Activated naive CD4-positive, alpha-beta T cell treated with anti-CD3 and anti-CD28 coated beads, Interleukin-2, amount 50 U/mL, for 72 hours (primary cell): ENCODE results near the gene CACHD1. TPM values are rescaled to one million over a fixed set of nuclear protein-coding genes. Genes with fewer than 3 reads are reported as not detected.

Experiments used
- ATAC-seq, 2 donors: fragments of 150-1000 bp; cut with Tn5 transposase; 2 replicates each; pipeline ENCODE4 v1.10.0; 2021; ENCODE audit warnings: mild to moderate bottlenecking in 2 of 2, moderate library complexity in 2 of 2
- DNase-seq, 2 donors: peaks; one replicate each; pipeline ENCODE4 v3.0.0; 2021 to 2022; ENCODE audit warnings: low spot score in 2 of 2
- H3K27ac Mint-ChIP-seq, 2 donors: one replicate each; pipeline ENCODE4 v1.8.0; 2022; ENCODE audit warnings: mild to moderate bottlenecking in 2 of 2, mixed read lengths in 2 of 2
- H3K36me3 Mint-ChIP-seq, 2 donors: one replicate each; pipeline ENCODE4 v1.8.0; 2022; ENCODE audit warnings: mixed read lengths in 2 of 2
- H3K9me3 Mint-ChIP-seq, 2 donors: one replicate each; pipeline ENCODE4 v1.8.0; 2022; ENCODE audit warnings: mixed read lengths in 2 of 2
- total RNA-seq, 2 donors: library from RNA; stranded (reverse); gene quantifications; one replicate each; pipeline ENCODE4 v1.2.3, GENCODE V29; 2022

CACHD1 gene
- total RNA-seq, result 1 to 10 TPM; 1.1 to 1.6 TPM

- peaks cover 0 to 4% of the 10 kb centered on the region in 2 donors for H3K36me3 Mint-ChIP-seq
- ATAC-seq, result peak; percentile 86 to 87
- peak within 1 kb of the TSS in 1 of 2 donors; percentile 4 for H3K27ac Mint-ChIP-seq
Measured at GRCh38 chr1:64469977-64470664, at the start of gene CACHD1. Gene CACHD1 (plus strand): TSS chr1:64470129. CDS start chr1:64470745, 616 bp downstream.

GRCh38 chr1:64421377-64421776 lies 48.6 kb upstream of the CACHD1 start:
- no peak for ATAC-seq
- H3K9me3 Mint-ChIP-seq, result no peaks in the 10 kb centered on the region
- H3K36me3 Mint-ChIP-seq, result no peaks in the 10 kb centered on the region
- no peak for DNase-seq
- H3K27ac Mint-ChIP-seq, result no peak overlapping the region

More at GRCh38 chr1:64469977-64470664, at the start of gene CACHD1:
- H3K9me3 Mint-ChIP-seq, result no peaks in the 10 kb centered on the region
- DNase-seq, result peak; percentile 65 to 70

- Mint-ChIP-seq H3K36me3 (no peaks in the 10 kb centered on the region), H3K9me3 (no peaks in the 10 kb centered on the region), H3K27ac (no peak overlapping the region)
- no peak for ATAC-seq
- no peak for DNase-seq
Measured at GRCh38 chr1:64423526-64423925, 46.4 kb upstream of the CACHD1 start.

- Mint-ChIP-seq H3K9me3 (no peaks in the 10 kb centered on the region), H3K27ac (no peak overlapping the region), H3K36me3 (no peaks in the 10 kb centered on the region)
- DNase-seq (no peak), ATAC-seq (no peak)
Measured at GRCh38 chr1:64424412-64424811, 45.5 kb upstream of the CACHD1 start.

- H3K36me3 Mint-ChIP-seq, result no peaks in the 10 kb centered on the region
- no peak for ATAC-seq
- no peak for DNase-seq
Measured at GRCh38 chr1:64425521-64425920, 44.4 kb upstream of the CACHD1 start.

GRCh38 chr1:64426681-64427080 lies 43.2 kb upstream of the CACHD1 start:
- Mint-ChIP-seq H3K36me3 (no peaks in the 10 kb centered on the region), H3K9me3 (no peaks in the 10 kb centered on the region), H3K27ac (no peak overlapping the region)
- no peak for ATAC-seq
- no peak for DNase-seq

More at GRCh38 chr1:64425521-64425920, 44.4 kb upstream of the CACHD1 start:
- Mint-ChIP-seq H3K9me3 (no peaks in the 10 kb centered on the region), H3K27ac (no peak overlapping the region)

GRCh38 chr1:64427879-64428278 lies 42.0 kb upstream of the CACHD1 start:
- Mint-ChIP-seq H3K36me3 (no peaks in the 10 kb centered on the region), H3K27ac (no peak overlapping the region), H3K9me3 (no peaks in the 10 kb centered on the region)
- DNase-seq (no peak), ATAC-seq (no peak)

- H3K36me3 Mint-ChIP-seq, result no peaks in the 10 kb centered on the region
- no peak overlapping the region for H3K27ac Mint-ChIP-seq
Measured at GRCh38 chr1:64433308-64433707, 36.6 kb upstream of the CACHD1 start.

GRCh38 chr1:64433747-64434146 lies 36.2 kb upstream of the CACHD1 start:
- no peaks in the 10 kb centered on the region for H3K9me3 Mint-ChIP-seq
- no peak overlapping the region for H3K27ac Mint-ChIP-seq
- no peaks in the 10 kb centered on the region for H3K36me3 Mint-ChIP-seq
- no peak for ATAC-seq
- DNase-seq, result no peak

More at GRCh38 chr1:64433308-64433707, 36.6 kb upstream of the CACHD1 start:
- DNase-seq (no peak), ATAC-seq (no peak)
- no peaks in the 10 kb centered on the region for H3K9me3 Mint-ChIP-seq

GRCh38 chr1:64435000-64435399 lies 34.9 kb upstream of the CACHD1 start:
- DNase-seq, result no peak
- no peaks in the 10 kb centered on the region for H3K9me3 Mint-ChIP-seq
- no peaks in the 10 kb centered on the region for H3K36me3 Mint-ChIP-seq
- H3K27ac Mint-ChIP-seq, result peak overlapping the region in 1 of 2 donors; percentile 16
- no peak for ATAC-seq

GRCh38 chr1:64437453-64437852 lies 32.5 kb upstream of the CACHD1 start:
- DNase-seq (no peak), ATAC-seq (no peak)
- H3K36me3 Mint-ChIP-seq, result no peaks in the 10 kb centered on the region
- no peak overlapping the region for H3K27ac Mint-ChIP-seq
- H3K9me3 Mint-ChIP-seq, result no peaks in the 10 kb centered on the region

GRCh38 chr1:64440183-64440826 lies 29.6 kb upstream of the CACHD1 start:
- DNase-seq (no peak), ATAC-seq (no peak)
- no peak overlapping the region for H3K27ac Mint-ChIP-seq
- H3K36me3 Mint-ChIP-seq, result no peaks in the 10 kb centered on the region
- H3K9me3 Mint-ChIP-seq, result no peaks in the 10 kb centered on the region

GRCh38 chr1:64451440-64451839 lies 18.5 kb upstream of the CACHD1 start:
- DNase-seq (no peak), ATAC-seq (no peak)
- Mint-ChIP-seq H3K27ac (no peak overlapping the region), H3K36me3 (no peaks in the 10 kb centered on the region), H3K9me3 (no peaks in the 10 kb centered on the region)

- ATAC-seq (no peak), DNase-seq (no peak)
- H3K36me3 Mint-ChIP-seq, result no peaks in the 10 kb centered on the region
- no peaks in the 10 kb centered on the region for H3K9me3 Mint-ChIP-seq
- H3K27ac Mint-ChIP-seq, result no peak overlapping the region
Measured at GRCh38 chr1:64453688-64454087, 16.2 kb upstream of the CACHD1 start.

GRCh38 chr1:64458915-64459314 lies 11.0 kb upstream of the CACHD1 start:
- Mint-ChIP-seq H3K27ac (no peak overlapping the region), H3K9me3 (no peaks in the 10 kb centered on the region), H3K36me3 (no peaks in the 10 kb centered on the region)
- no peak for ATAC-seq
- no peak for DNase-seq

- no peak for DNase-seq
- H3K36me3 Mint-ChIP-seq, result no peaks in the 10 kb centered on the region
Measured at GRCh38 chr1:64459743-64460142, 10.2 kb upstream of the CACHD1 start.

GRCh38 chr1:64466033-64466432 lies 3.9 kb upstream of the CACHD1 start:
- Mint-ChIP-seq H3K36me3 (no peaks in the 10 kb centered on the region), H3K27ac (no peak overlapping the region), H3K9me3 (no peaks in the 10 kb centered on the region)
- DNase-seq (no peak), ATAC-seq (no peak)

More at GRCh38 chr1:64459743-64460142, 10.2 kb upstream of the CACHD1 start:
- H3K27ac Mint-ChIP-seq, result no peak overlapping the region
- H3K9me3 Mint-ChIP-seq, result no peaks in the 10 kb centered on the region
- no peak for ATAC-seq
